K562 (cell line): Measurements from ENCODE around the gene PRCP. TPM values are rescaled to one million over a fixed set of nuclear protein-coding genes. Genes with fewer than 3 reads are reported as not detected.

Source experiments
- DPF2 ChIP-seq: fragments of 450-650 bp; IDR thresholded peaks from 2 replicates; pipeline ENCODE4 v1.6.1; 2016
- HMG20A ChIP-seq: fragments of 450-650 bp; formaldehyde crosslinking; conservative IDR thresholded peaks from 2 replicates; pipeline ENCODE4 v1.4.0; 2020; ENCODE audit warnings: mild to moderate bottlenecking, mixed read lengths
- HMGN3 ChIP-seq: IDR thresholded peaks from 2 replicates; pipeline ENCODE4 v1.6.1; 2011; ENCODE audit warnings: borderline replicate concordance, low read depth, mild to moderate bottlenecking, mixed read lengths, low read length; ENCODE audit not compliant: insufficient read length; ENCODE audit errors: extremely low read depth
- JUNB ChIP-seq: fragments of 450-650 bp; formaldehyde crosslinking; conservative IDR thresholded peaks from 2 replicates; pipeline ENCODE4 v1.4.0; 2020; ENCODE audit warnings: mild to moderate bottlenecking
- MTA1 ChIP-seq: fragments of 450-650 bp; IDR thresholded peaks from 2 replicates; pipeline ENCODE4 v1.6.1; 2017; ENCODE audit warnings: borderline replicate concordance
- NCOA1 ChIP-seq: fragments of 450-650 bp; IDR thresholded peaks from 2 replicates; pipeline ENCODE4 v1.6.1; 2016; ENCODE audit warnings: low read depth
- RCOR1 ChIP-seq, 2 experiments: IDR thresholded peaks; 2 replicates each; pipeline ENCODE4 v1.6.1; 2012; ENCODE audit warnings: low read depth in 2 of 2, low read length in 2 of 2, borderline replicate concordance in 1 of 2, improper control_type of control experiment in 1 of 2
- XRCC4 ChIP-seq: IDR thresholded peaks from one replicate; pipeline ENCODE4 v1.6.1; 2011; ENCODE audit not compliant: insufficient read depth, insufficient read length; ENCODE audit errors: extremely low read depth
- ZBTB8A ChIP-seq: fragments of 450-650 bp; IDR thresholded peaks from 2 replicates; pipeline ENCODE4 v1.6.1; 2018; ENCODE audit warnings: mild to moderate bottlenecking, moderate library complexity; ENCODE audit not compliant: partially characterized antibody
- ZNF143 ChIP-seq: sonication (generic); formaldehyde crosslinking; IDR thresholded peaks from 2 replicates; pipeline ENCODE4 v1.9.0; 2022; ENCODE audit warnings: mild to moderate bottlenecking, missing genetic modification reagents
- ZNF436 ChIP-seq: fragments of 250-450, 450-650 bp; sonication (Bioruptor Pico); formaldehyde crosslinking; IDR thresholded peaks from 2 replicates; pipeline ENCODE4 v1.7.0; 2020; ENCODE audit warnings: mild to moderate bottlenecking
- ZNF766 ChIP-seq: fragments of 200-800 bp; sonication (Bioruptor generic); conservative IDR thresholded peaks from 2 replicates; pipeline ENCODE4 v1.6.1; 2016; ENCODE audit warnings: missing genetic modification characterization, missing compliant biosample characterization
- polyA plus RNA-seq, 8 experiments: library from polyadenylated mRNA; depleted of rRNA in 4 of 8; stranded (reverse) in 5 of 8; unstranded in 3 of 8; fragments of >200 nt; fragmentation: Nextera tagmentation in 2 of 8; fragmentation: Illumina TruSeq in 1 of 8; extraction: Ambion mirVana in 2 of 8; extraction: Trizol in 1 of 8; gene quantifications; 2 replicates each; pipeline versions ENCODE4 v1.2.1 to v1.2.3, GENCODE V29; 2011 to 2014; ENCODE audit warnings: inconsistent platforms in 1 of 8, missing spikeins in 1 of 8
- total RNA-seq, 7 experiments: library from RNA; depleted of rRNA in 6 of 7; stranded (reverse); fragments of >200 nt in 6 of 7; fragmentation: Illumina TruSeq in 2 of 7; extraction: Trizol in 2 of 7; gene quantifications; 2 replicates each; pipeline versions ENCODE4 v1.2.1 to v1.2.3, GENCODE V29; 2011 to 2021; ENCODE audit warnings: low replicate concordance in 1 of 7
- TF ChIP-seq, protein P1 (sequence below): fragments of 250-450 bp; sonication (Bioruptor Pico); IDR thresholded peaks from 2 replicates; pipeline ENCODE4 v1.5.0; 2021
- TF ChIP-seq, protein P2 (sequence below): sonication (generic); formaldehyde crosslinking; IDR thresholded peaks from 2 replicates; pipeline ENCODE4 v1.8.1; 2023; ENCODE audit warnings: missing genetic modification reagents, mild to moderate bottlenecking, borderline replicate concordance
- TF ChIP-seq, protein P3 (sequence below): fragments of 450-650 bp; IDR thresholded peaks from 2 replicates; pipeline ENCODE4 v1.6.1; 2016; ENCODE audit warnings: low read depth

Gene PRCP
- total and polyA plus RNA-seq, 9 of the 15 experiments (the other 6 are each of a cell fraction or from before 2014, with no cell fraction given) = 9.5 to 43.1 (median 23.2) TPM

DNA sequence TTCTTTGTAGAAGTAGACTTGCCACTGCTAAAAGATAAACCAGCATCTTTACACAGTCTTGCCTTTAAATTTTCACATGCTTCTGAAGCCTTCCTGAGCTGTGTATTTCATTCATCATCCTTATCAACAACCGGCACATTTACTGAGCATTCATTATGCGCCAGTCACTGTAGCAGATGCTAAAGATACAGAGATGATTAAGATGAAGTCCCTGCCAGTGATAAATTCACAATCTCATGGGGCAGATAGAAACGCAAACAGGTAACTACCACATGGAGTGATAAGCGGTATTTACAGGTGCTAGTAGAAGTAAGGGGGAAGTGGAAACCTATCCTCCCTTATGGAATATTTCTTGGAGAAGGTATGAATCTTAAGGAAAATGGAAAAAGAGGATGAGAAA is 67.2 kb downstream of the PRCP start (continued):
- TF ChIP-seq, protein P1, sequence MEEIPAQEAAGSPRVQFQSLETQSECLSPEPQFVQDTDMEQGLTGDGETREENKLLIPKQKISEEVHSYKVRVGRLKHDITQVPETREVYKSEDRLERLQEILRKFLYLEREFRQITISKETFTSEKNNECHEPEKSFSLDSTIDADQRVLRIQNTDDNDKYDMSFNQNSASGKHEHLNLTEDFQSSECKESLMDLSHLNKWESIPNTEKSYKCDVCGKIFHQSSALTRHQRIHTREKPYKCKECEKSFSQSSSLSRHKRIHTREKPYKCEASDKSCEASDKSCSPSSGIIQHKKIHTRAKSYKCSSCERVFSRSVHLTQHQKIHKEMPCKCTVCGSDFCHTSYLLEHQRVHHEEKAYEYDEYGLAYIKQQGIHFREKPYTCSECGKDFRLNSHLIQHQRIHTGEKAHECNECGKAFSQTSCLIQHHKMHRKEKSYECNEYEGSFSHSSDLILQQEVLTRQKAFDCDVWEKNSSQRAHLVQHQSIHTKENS = no peak
- TF ChIP-seq ZNF143 (CRISPR knock-in tag) (no peak), DPF2 (peak; percentile 91), JUNB (CRISPR knock-in tag) (no peak), ZNF766 (0 out of 2 replicates have a peak, but pooled peaks have one; percentile 24), ZBTB8A (no peak), MTA1 (peak; percentile 59; the same call in 1 of the 2 replicates), RCOR1 (IDR thresholded peaks at IDR 0.05; ENCODE audit: borderline replicate concordance in 1 of 2, low read depth in 2 of 2, low read length in 2 of 2) (peak in 1 of 2 experiments; percentile 74; a peak in 2 of 4 replicates), XRCC4 (no peak), HMG20A (CRISPR knock-in tag) (no peak), NCOA1 (no peak), ZNF436 (CRISPR knock-in tag) (no peak), HMGN3 (peak; percentile 42)
- TF ChIP-seq, protein P2, sequence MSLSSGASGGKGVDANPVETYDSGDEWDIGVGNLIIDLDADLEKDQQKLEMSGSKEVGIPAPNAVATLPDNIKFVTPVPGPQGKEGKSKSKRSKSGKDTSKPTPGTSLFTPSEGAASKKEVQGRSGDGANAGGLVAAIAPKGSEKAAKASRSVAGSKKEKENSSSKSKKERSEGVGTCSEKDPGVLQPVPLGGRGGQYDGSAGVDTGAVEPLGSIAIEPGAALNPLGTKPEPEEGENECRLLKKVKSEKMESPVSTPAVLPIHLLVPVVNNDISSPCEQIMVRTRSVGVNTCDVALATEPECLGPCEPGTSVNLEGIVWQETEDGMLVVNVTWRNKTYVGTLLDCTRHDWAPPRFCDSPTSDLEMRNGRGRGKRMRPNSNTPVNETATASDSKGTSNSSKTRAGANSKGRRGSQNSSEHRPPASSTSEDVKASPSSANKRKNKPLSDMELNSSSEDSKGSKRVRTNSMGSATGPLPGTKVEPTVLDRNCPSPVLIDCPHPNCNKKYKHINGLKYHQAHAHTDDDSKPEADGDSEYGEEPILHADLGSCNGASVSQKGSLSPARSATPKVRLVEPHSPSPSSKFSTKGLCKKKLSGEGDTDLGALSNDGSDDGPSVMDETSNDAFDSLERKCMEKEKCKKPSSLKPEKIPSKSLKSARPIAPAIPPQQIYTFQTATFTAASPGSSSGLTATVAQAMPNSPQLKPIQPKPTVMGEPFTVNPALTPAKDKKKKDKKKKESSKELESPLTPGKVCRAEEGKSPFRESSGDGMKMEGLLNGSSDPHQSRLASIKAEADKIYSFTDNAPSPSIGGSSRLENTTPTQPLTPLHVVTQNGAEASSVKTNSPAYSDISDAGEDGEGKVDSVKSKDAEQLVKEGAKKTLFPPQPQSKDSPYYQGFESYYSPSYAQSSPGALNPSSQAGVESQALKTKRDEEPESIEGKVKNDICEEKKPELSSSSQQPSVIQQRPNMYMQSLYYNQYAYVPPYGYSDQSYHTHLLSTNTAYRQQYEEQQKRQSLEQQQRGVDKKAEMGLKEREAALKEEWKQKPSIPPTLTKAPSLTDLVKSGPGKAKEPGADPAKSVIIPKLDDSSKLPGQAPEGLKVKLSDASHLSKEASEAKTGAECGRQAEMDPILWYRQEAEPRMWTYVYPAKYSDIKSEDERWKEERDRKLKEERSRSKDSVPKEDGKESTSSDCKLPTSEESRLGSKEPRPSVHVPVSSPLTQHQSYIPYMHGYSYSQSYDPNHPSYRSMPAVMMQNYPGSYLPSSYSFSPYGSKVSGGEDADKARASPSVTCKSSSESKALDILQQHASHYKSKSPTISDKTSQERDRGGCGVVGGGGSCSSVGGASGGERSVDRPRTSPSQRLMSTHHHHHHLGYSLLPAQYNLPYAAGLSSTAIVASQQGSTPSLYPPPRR (CRISPR knock-in tag) = no peak
- TF ChIP-seq, protein P3, sequence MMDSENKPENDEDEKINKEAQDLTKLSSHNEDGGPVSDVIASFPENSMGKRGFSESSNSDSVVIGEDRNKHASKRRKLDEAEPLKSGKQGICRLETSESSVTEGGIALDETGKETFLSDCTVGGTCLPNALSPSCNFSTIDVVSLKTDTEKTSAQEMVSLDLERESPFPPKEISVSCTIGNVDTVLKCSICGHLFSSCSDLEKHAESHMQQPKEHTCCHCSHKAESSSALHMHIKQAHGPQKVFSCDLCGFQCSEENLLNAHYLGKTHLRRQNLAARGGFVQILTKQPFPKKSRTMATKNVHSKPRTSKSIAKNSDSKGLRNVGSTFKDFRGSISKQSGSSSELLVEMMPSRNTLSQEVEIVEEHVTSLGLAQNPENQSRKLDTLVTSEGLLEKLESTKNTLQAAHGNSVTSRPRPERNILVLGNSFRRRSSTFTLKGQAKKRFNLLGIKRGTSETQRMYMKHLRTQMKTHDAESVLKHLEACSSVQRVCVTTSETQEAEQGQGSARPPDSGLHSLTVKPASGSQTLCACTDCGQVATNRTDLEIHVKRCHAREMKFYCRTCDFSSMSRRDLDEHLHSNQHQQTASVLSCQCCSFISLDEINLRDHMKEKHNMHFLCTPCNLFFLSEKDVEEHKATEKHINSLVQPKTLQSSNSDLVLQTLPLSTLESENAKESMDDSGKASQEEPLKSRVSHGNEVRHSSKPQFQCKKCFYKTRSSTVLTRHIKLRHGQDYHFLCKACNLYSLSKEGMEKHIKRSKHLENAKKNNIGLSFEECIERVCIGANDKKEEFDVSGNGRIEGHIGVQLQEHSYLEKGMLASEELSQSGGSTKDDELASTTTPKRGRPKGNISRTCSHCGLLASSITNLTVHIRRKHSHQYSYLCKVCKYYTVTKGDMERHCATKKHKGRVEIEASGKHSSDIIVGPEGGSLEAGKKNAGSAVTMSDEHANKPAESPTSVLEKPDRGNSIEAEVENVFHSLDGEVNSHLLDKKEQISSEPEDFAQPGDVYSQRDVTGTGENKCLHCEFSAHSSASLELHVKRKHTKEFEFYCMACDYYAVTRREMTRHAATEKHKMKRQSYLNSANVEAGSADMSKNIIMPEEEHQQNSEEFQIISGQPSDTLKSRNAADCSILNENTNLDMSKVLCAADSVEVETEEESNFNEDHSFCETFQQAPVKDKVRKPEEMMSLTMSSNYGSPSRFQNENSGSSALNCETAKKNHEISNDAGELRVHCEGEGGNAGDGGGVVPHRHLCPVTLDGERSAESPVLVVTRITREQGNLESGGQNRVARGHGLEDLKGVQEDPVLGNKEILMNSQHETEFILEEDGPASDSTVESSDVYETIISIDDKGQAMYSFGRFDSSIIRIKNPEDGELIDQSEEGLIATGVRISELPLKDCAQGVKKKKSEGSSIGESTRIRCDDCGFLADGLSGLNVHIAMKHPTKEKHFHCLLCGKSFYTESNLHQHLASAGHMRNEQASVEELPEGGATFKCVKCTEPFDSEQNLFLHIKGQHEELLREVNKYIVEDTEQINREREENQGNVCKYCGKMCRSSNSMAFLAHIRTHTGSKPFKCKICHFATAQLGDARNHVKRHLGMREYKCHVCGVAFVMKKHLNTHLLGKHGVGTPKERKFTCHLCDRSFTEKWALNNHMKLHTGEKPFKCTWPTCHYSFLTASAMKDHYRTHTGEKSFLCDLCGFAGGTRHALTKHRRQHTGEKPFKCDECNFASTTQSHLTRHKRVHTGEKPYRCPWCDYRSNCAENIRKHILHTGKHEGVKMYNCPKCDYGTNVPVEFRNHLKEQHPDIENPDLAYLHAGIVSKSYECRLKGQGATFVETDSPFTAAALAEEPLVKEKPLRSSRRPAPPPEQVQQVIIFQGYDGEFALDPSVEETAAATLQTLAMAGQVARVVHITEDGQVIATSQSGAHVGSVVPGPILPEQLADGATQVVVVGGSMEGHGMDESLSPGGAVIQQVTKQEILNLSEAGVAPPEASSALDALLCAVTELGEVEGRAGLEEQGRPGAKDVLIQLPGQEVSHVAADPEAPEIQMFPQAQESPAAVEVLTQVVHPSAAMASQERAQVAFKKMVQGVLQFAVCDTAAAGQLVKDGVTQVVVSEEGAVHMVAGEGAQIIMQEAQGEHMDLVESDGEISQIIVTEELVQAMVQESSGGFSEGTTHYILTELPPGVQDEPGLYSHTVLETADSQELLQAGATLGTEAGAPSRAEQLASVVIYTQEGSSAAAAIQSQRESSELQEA = no peak
